D721Med (cell line): ENCODE measurements around the gene MSMP.

Experiments
- DNase-seq: peaks from one replicate; pipeline ENCODE4 v3.0.0; 2011; ENCODE audit warnings: low spot score; ENCODE audit not compliant: insufficient read length
- FAIRE-seq: peaks from 2 replicates; lab custom pipeline; 2011; peaks lifted over from hg19 to GRCh38; lab: Jason Lieb, UNC
- TF ChIP-seq, protein P1 (sequence below): IDR thresholded peaks from 2 replicates; pipeline ENCODE4 v1.5.1; 2012; ENCODE audit warnings: mild to moderate bottlenecking, control low read depth; ENCODE audit not compliant: insufficient read depth; ENCODE audit errors: missing control alignments

MSMP gene

GRCh38 chr9:35738186-35738585 lies 15.9 kb downstream of the MSMP start:
- TF ChIP-seq, protein P1, sequence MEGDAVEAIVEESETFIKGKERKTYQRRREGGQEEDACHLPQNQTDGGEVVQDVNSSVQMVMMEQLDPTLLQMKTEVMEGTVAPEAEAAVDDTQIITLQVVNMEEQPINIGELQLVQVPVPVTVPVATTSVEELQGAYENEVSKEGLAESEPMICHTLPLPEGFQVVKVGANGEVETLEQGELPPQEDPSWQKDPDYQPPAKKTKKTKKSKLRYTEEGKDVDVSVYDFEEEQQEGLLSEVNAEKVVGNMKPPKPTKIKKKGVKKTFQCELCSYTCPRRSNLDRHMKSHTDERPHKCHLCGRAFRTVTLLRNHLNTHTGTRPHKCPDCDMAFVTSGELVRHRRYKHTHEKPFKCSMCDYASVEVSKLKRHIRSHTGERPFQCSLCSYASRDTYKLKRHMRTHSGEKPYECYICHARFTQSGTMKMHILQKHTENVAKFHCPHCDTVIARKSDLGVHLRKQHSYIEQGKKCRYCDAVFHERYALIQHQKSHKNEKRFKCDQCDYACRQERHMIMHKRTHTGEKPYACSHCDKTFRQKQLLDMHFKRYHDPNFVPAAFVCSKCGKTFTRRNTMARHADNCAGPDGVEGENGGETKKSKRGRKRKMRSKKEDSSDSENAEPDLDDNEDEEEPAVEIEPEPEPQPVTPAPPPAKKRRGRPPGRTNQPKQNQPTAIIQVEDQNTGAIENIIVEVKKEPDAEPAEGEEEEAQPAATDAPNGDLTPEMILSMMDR: no peak
- no peak for DNase-seq
- FAIRE-seq: no peak

DNA sequence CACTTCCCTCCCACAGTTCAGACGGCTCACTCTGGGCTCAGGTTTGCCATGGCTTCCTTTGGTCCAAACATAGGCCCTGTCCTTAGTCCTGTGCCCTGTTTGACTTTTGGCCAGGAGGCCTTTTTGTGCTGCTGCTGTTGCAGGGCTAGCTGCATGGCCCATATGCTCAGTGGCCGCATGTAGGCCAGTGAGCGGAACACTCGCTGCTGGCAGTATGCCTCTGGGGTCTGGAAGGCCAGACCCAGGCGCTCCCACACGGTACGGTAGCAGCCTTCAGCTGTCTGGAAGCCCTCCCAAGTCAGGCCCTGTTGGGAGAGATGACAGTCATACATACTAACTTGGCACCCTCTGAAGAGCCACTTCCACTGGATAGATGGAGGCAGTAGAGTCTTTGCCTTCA lies 16.9 kb downstream of the MSMP start:
- TF ChIP-seq, protein P1: no peak
- DNase-seq: no peak
- FAIRE-seq: no peak

GRCh38 chr9:35736201-35736633 lies 17.9 kb downstream of the MSMP start:
- FAIRE-seq (peak; percentile 74), DNase-seq (peak; percentile 83)
- TF ChIP-seq, protein P1: peak; percentile 88

DNA sequence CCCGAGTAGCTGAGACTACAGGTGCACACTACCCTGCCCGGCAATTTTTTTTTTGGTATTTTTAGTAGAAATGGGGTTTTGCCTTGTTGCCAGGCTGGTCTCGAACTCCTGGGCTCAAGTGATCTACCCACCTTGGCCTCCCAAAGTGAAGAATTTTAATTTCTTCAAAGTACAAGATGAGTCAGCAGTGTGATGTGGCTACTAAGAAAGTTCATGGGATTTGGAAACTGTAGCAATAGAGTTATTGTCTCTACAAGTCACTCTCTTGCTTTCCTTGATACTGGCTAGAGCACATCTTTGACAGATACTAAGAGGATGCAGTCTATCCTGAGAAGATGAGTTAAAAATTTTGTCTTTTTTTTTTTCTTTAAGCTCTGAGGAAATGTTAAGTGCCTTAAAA lies 20.0 kb downstream of the MSMP start:
- DNase-seq: no peak

DNA sequence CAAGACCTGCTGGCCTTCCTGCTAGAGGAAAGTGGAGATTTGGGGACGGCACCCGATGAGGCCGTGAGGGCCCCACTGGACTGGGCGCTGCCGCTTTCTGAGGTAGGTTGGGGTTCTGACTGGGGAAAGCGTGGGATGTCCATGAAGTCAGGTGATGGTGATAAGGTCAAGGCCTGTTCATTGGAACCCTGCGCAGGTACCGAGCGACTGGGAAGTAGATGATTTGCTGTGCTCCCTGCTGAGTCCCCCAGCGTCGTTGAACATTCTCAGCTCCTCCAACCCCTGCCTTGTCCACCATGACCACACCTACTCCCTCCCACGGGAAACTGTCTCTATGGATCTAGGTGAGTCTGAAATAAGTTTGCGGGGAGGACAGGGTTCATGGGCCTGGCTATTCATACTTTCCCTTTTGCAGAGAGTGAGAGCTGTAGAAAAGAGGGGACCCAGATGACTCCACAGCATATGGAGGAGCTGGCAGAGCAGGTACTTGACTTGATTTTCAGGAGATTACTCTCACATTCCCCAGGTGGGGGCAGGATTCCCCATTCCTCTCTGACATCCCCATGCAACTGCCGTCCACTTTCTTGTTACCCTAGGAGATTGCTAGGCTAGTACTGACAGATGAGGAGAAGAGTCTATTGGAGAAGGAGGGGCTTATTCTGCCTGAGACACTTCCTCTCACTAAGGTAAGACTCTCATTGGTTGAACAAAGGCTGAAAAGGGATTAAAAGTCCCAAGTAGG lies 21.1 kb downstream of the MSMP start:
- FAIRE-seq (no peak), DNase-seq (no peak)
- TF ChIP-seq, protein P1: peak; percentile 6

More for the DNA sequence above, 20.0 kb downstream of the MSMP start:
- TF ChIP-seq, protein P1: no peak
- no peak for FAIRE-seq

DNA sequence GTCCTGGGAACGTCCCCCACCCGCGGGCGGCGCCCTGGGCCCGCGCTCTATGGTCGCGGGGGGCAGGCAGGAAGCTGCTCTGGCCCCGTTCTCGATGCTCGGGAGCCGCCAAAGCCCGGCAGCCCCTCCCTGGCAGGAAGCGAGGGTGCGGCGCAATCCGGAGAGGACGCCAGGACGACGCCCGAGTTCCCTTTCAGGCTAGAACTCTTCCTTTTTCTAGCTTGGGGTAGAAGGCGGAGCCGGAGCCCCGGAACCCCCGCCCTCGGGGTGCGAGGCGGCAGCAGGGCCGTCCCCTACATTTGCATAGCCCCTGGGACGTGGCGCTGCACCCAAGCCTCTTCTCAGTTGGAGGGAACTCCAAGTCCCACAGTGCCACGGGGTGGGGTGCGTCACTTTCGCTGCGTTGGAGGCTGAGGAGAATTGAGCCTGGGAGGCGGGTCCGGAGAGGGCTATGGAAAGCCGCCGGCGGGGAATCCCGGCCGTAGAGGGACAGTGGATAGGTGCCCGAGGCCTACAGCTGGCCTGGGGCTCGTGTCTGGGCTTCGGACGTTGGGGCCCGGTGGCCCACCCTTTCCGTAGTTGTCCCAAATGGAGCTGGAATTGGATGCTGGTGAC lies 21.8 kb downstream of the MSMP start, which contains the start of the genes CREB3 and TLN1:
Gene CREB3, plus strand, starts transcription at position 482 of the 615 bp plus-strand sequence. Its CDS starts 107 bp downstream, at position 589.
Gene TLN1, minus strand, starts transcription at position 11 of the 615 bp plus-strand sequence. CDS start 6,501 bp downstream, outside the sequence.
- FAIRE-seq (no peak), DNase-seq (peak; percentile 95)
- TF ChIP-seq, protein P1: peak; percentile 47
